HepG2 (cell line): ENCODE measurements around the gene YEATS4. TPM values are rescaled to one million over a fixed set of nuclear protein-coding genes. Genes with fewer than 3 reads are reported as not detected.

Experiments
- ATAC-seq: fragments of 200-7000 bp; cut with Tn5 transposase; 3 replicates; pipeline ENCODE4 v1.9.1; 2020; ENCODE audit warnings: mild to moderate bottlenecking, moderate library complexity
- BruUV-seq: library from RNA; stranded (reverse); fragments of 400-500 nt; replicated peaks from 2 replicates; lab custom pipeline; 2021; lab: Mats Ljungman, UMichigan
- CTCF ChIA-PET: fragments of 300-600 bp; formaldehyde crosslinking; extraction: SDS; loops from one replicate; lab custom pipeline; 2021; ENCODE audit warnings: low total read pairs, inconsistent platforms, low intra/inter-chr PET ratio; lab: Yijun Ruan, JAX
- POLR2A ChIA-PET: fragments of 350-600 bp; sonication (Branson Sonifier 250); formaldehyde crosslinking; loops from one replicate; lab custom pipeline; 2020; ENCODE audit warnings: antibody characterized with exemption, inconsistent platforms; lab: Yijun Ruan, JAX
- DNase-seq: peaks from one replicate; pipeline ENCODE4 v3.0.0-alpha.2; 2015; ENCODE audit warnings: low spot score
- FAIRE-seq: peaks from 3 replicates; lab custom pipeline; 2011; peaks lifted over from hg19 to GRCh38; lab: Jason Lieb, UNC
- H2AFZ ChIP-seq: one replicate; pipeline ENCODE4 v1.6.1; 2011; ENCODE audit warnings: low read length, inconsistent platforms
- H3K27ac ChIP-seq: fragments of 300-600 bp; 3 replicates; pipeline ENCODE4 v1.8.0; 2011; ENCODE audit warnings: mixed run types, mild to moderate bottlenecking, mixed read lengths, low read length, inconsistent platforms; ENCODE audit not compliant: insufficient read depth; ENCODE audit errors: extremely low read length
- H3K27me3 ChIP-seq, 2 experiments: fragments of 200-600 bp in 1 of 2; 2 replicates in 1 of 2; 3 replicates in 1 of 2; pipeline versions ENCODE4 v1.6.0 to v1.8.0; 2011; ENCODE audit warnings: low read length in 2 of 2, mild to moderate bottlenecking in 2 of 2, moderate library complexity in 2 of 2, inconsistent platforms in 1 of 2; ENCODE audit not compliant: insufficient read depth in 2 of 2, control insufficient read depth in 1 of 2
- H3K36me3 ChIP-seq, 2 experiments: fragments of 200-600 bp in 1 of 2; replicated peaks in 1 of 2; 2 replicates in 1 of 2; 3 replicates in 1 of 2; pipeline versions ENCODE4 v1.5.1 to v1.8.0; 2011; ENCODE audit warnings: low read length in 2 of 2, inconsistent platforms in 1 of 2; ENCODE audit not compliant: insufficient read depth in 2 of 2, control insufficient read depth in 1 of 2
- H3K4me1 ChIP-seq: 2 replicates; pipeline ENCODE4 v1.5.1; 2012; ENCODE audit warnings: low read length, inconsistent platforms; ENCODE audit not compliant: insufficient read depth
- H3K4me2 ChIP-seq: 2 replicates; pipeline ENCODE4 v1.6.0; 2011; ENCODE audit warnings: low read depth, low read length, inconsistent platforms
- H3K4me3 ChIP-seq, 3 experiments: fragments of 200-600 bp in 1 of 3; sonication (generic), shearing (Covaris generic) in 1 of 3; replicated peaks in 1 of 3; 2 replicates each; pipeline ENCODE4 v1.5.1; 2011 to 2016; ENCODE audit warnings: low read length in 3 of 3, inconsistent platforms in 2 of 3, low read depth in 2 of 3, mild to moderate bottlenecking in 2 of 3, control low read depth in 1 of 3, mixed read lengths in 1 of 3; ENCODE audit not compliant: insufficient read depth in 1 of 3
- H3K79me2 ChIP-seq: one replicate; pipeline ENCODE4 v1.6.1; 2011; ENCODE audit warnings: low read length, inconsistent platforms; ENCODE audit not compliant: insufficient read depth
- H3K9ac ChIP-seq: 2 replicates; pipeline ENCODE4 v1.6.0; 2011; ENCODE audit warnings: mild to moderate bottlenecking, low read depth, low read length, inconsistent platforms; ENCODE audit not compliant: insufficient read depth
- H3K9me3 ChIP-seq: 2 replicates; pipeline ENCODE4 v1.5.1; 2012; ENCODE audit warnings: mild to moderate bottlenecking, low read length
- H4K20me1 ChIP-seq: 2 replicates; pipeline ENCODE4 v1.6.0; 2011; ENCODE audit warnings: inconsistent platforms, mild to moderate bottlenecking, low read length, moderate library complexity; ENCODE audit not compliant: insufficient read depth
- GATA4 ChIP-seq: sonication (generic); IDR thresholded peaks from 2 replicates; pipeline ENCODE4 v1.6.1; 2016; ENCODE audit warnings: antibody characterized with exemption, low read depth, borderline replicate concordance
- RNF2 ChIP-seq: fragments of 450-650 bp; conservative IDR thresholded peaks from 2 replicates; pipeline ENCODE4 v1.6.1; 2016; ENCODE audit warnings: low read depth
- SMAD1 ChIP-seq: sonication (generic); formaldehyde crosslinking; IDR thresholded peaks from 2 replicates; pipeline ENCODE4 v1.4.0; 2020; ENCODE audit warnings: missing genetic modification reagents, low read depth, mild to moderate bottlenecking, borderline replicate concordance
- ZFP82 ChIP-seq: sonication (generic); formaldehyde crosslinking; IDR thresholded peaks from 2 replicates; pipeline ENCODE4 v1.5.1; 2020; ENCODE audit warnings: mild to moderate bottlenecking, missing genetic modification reagents, borderline replicate concordance
- WGBS: methylation state at CpG from one replicate; pipeline ENCODE4 v1.1.6; 2017; ENCODE audit warnings: low lambda C conversion rate; 5-methylcytosine and 5-hydroxymethylcytosine counted together
- in situ Hi-C: cut with HindIII; loops from 2 replicates; pipeline ENCODE4 v1.10.0; 2017; ENCODE audit warnings: low pct_unique_long_range_greater_than_20kb; ENCODE audit not compliant: extremely low pct_ligation_motif_present
- intact Hi-C: fragments of 100-400 bp; cut with micrococcal nuclease; formaldehyde crosslinking; loops from one replicate; pipeline ENCODE4 v1.10.0; 2022; ENCODE audit not compliant: unreplicated experiment
- polyA plus RNA-seq, 8 experiments: library from polyadenylated mRNA; depleted of rRNA in 3 of 8; stranded (reverse) in 7 of 8; unstranded in 1 of 8; fragments of >200 nt; fragmentation: Illumina TruSeq in 4 of 8; extraction: Trizol in 4 of 8; gene quantifications; 2 replicates each; pipeline versions ENCODE4 v1.2.1 to v1.2.3, GENCODE V29; 2011 to 2016; ENCODE audit warnings: low read depth in 4 of 8, missing spikeins in 1 of 8, mixed read lengths in 1 of 8; ENCODE audit not compliant: insufficient read depth in 1 of 8
- total RNA-seq, 5 experiments: library from RNA; depleted of rRNA; stranded (reverse); fragments of >200 nt; fragmentation: Illumina TruSeq; extraction: Trizol; gene quantifications; 2 replicates each; pipeline ENCODE4 v1.2.3, GENCODE V29; 2016; ENCODE audit warnings: low read depth in 1 of 5
- TF ChIP-seq, protein P1 (sequence below): sonication (generic); formaldehyde crosslinking; IDR thresholded peaks from 2 replicates; pipeline ENCODE4 v1.4.0; 2020; ENCODE audit warnings: low read depth, mild to moderate bottlenecking, missing genetic modification reagents
- TF ChIP-seq, protein P2 (sequence below): sonication (generic); formaldehyde crosslinking; IDR thresholded peaks from 2 replicates; pipeline ENCODE4 v1.8.1; 2022; ENCODE audit warnings: mild to moderate bottlenecking, missing genetic modification reagents
- TF ChIP-seq, protein P3 (sequence below): sonication (generic); formaldehyde crosslinking; IDR thresholded peaks from 2 replicates; pipeline ENCODE4 v1.5.1; 2020; ENCODE audit warnings: missing genetic modification reagents, mild to moderate bottlenecking, borderline replicate concordance
- TF ChIP-seq, protein P4 (sequence below): sonication (generic); formaldehyde crosslinking; IDR thresholded peaks from 2 replicates; pipeline ENCODE4 v1.5.0; 2020; ENCODE audit warnings: missing genetic modification reagents, mild to moderate bottlenecking, borderline replicate concordance
- TF ChIP-seq, protein P5 (sequence below): sonication (generic); formaldehyde crosslinking; IDR thresholded peaks from 2 replicates; pipeline ENCODE4 v1.4.0; 2020; ENCODE audit warnings: missing genetic modification reagents

The YEATS4 gene
- total and polyA plus RNA-seq, 2 of the 13 experiments (the other 11 are each of a cell fraction or from before 2014, with no cell fraction given) = 16.8 to 45.0 TPM

DNA sequence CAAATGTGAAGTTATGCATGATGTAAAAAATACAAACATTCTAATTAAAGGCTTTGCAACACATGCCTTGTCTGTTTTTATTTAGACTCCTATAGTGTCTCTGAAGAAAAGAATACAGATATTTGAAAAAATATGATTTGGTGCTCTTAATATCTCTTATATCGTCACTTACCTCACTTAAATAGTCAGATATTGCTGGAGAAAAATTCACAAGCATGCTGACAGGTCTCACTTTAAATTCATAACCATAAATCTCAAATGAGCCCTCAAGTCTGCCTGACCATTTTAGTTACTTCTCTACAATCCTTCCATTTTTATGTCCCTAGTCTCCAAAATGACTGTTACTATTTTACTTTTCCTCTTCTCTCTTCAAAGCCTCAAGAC lies 5.4 kb upstream of the YEATS4 start (continued):
- TF ChIP-seq, protein P1, sequence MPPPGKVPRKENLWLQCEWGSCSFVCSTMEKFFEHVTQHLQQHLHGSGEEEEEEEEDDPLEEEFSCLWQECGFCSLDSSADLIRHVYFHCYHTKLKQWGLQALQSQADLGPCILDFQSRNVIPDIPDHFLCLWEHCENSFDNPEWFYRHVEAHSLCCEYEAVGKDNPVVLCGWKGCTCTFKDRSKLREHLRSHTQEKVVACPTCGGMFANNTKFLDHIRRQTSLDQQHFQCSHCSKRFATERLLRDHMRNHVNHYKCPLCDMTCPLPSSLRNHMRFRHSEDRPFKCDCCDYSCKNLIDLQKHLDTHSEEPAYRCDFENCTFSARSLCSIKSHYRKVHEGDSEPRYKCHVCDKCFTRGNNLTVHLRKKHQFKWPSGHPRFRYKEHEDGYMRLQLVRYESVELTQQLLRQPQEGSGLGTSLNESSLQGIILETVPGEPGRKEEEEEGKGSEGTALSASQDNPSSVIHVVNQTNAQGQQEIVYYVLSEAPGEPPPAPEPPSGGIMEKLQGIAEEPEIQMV = no peak
- TF ChIP-seq, protein P2, sequence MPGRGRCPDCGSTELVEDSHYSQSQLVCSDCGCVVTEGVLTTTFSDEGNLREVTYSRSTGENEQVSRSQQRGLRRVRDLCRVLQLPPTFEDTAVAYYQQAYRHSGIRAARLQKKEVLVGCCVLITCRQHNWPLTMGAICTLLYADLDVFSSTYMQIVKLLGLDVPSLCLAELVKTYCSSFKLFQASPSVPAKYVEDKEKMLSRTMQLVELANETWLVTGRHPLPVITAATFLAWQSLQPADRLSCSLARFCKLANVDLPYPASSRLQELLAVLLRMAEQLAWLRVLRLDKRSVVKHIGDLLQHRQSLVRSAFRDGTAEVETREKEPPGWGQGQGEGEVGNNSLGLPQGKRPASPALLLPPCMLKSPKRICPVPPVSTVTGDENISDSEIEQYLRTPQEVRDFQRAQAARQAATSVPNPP (CRISPR knock-in tag) = no peak
- TF ChIP-seq GATA4 (no peak), ZFP82 (no peak)

DNA sequence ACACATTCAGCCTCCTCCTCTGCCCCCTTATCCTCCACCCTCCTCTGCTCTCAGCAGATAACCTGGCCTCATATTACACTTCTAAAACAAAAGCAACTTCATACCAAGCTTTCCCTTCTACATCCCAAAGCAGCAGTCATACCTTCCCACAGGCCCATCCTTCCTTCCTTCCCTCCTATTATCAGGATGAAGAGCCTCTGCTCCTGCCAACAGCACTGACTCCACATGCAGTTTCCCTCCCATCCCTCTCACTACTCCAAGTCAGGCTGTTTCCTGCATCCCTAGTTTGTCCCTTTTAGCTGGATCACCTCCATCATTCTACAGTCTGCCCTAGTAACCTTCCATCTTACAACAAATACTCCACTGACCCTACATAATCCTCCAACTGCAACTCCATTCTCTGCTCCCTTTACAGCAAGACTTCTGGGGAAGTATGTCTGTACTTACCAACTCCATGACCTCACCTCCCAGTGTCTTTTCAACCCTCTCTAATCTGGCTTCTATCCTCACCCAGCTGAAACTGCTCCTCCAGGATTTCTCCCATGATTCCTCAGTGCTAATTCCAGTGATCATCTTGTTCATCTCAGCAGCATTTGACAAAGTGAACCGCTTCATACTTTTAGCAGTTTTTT lies 4.9 kb upstream of the YEATS4 start:
- DNase-seq (peak; percentile 49), ATAC-seq (peak; percentile 65), FAIRE-seq (no peak)
- H3K4me3 ChIP-seq = no peak overlapping the region
- H3K36me3 ChIP-seq = peaks cover 0 to 16% of the 10 kb centered on the region in 2 experiments; a peak in 2 of 5 replicates
- H3K27me3 ChIP-seq = no peaks in the 10 kb centered on the region; a peak in 1 of 5 replicates
- no peak overlapping the region for H3K9ac ChIP-seq
- no peak overlapping the region for H3K4me2 ChIP-seq
- in situ Hi-C loops = loop anchor here (10.0 kb wide), 1 partner anchor 60 kb away; no protein-coding TSS in a partner anchor
- POLR2A ChIA-PET = interaction anchor here (1.0 to 1.4 kb wide), 2 partner anchors 12 to 22 kb away, joined by 3 to 16 read pairs; no protein-coding TSS in a partner anchor
- peaks cover 21% of the 10 kb centered on the region for H4K20me1 ChIP-seq
- WGBS = 86% methylated on average over 1 of the region's 1 CpG
- peaks cover 50% of the 10 kb centered on the region for H3K4me1 ChIP-seq
- intact Hi-C loops = loop anchor here (5.0 kb wide), 1 partner anchor 233 kb away; the partner anchor contains the start of gene CCT2
- H3K27ac ChIP-seq = peak overlapping the region; percentile 37
- H3K9me3 ChIP-seq = no peaks in the 10 kb centered on the region
- no TSS peak for BruUV-seq
- no peak overlapping the region for H2AFZ ChIP-seq
- CTCF ChIA-PET = no interaction called here
- peaks cover 23% of the 10 kb centered on the region for H3K79me2 ChIP-seq
- TF ChIP-seq, protein P3, sequence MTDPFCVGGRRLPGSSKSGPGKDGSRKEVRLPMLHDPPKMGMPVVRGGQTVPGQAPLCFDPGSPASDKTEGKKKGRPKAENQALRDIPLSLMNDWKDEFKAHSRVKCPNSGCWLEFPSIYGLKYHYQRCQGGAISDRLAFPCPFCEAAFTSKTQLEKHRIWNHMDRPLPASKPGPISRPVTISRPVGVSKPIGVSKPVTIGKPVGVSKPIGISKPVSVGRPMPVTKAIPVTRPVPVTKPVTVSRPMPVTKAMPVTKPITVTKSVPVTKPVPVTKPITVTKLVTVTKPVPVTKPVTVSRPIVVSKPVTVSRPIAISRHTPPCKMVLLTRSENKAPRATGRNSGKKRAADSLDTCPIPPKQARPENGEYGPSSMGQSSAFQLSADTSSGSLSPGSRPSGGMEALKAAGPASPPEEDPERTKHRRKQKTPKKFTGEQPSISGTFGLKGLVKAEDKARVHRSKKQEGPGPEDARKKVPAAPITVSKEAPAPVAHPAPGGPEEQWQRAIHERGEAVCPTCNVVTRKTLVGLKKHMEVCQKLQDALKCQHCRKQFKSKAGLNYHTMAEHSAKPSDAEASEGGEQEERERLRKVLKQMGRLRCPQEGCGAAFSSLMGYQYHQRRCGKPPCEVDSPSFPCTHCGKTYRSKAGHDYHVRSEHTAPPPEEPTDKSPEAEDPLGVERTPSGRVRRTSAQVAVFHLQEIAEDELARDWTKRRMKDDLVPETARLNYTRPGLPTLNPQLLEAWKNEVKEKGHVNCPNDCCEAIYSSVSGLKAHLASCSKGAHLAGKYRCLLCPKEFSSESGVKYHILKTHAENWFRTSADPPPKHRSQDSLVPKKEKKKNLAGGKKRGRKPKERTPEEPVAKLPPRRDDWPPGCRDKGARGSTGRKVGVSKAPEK (CRISPR knock-in tag) = no peak
- TF ChIP-seq, protein P4, sequence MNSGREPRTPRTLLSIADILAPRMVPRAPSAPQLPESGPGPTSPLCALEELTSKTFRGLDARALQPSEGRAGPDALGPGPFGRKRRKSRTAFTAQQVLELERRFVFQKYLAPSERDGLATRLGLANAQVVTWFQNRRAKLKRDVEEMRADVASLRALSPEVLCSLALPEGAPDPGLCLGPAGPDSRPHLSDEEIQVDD (CRISPR knock-in tag) = no peak
- TF ChIP-seq, protein P5, sequence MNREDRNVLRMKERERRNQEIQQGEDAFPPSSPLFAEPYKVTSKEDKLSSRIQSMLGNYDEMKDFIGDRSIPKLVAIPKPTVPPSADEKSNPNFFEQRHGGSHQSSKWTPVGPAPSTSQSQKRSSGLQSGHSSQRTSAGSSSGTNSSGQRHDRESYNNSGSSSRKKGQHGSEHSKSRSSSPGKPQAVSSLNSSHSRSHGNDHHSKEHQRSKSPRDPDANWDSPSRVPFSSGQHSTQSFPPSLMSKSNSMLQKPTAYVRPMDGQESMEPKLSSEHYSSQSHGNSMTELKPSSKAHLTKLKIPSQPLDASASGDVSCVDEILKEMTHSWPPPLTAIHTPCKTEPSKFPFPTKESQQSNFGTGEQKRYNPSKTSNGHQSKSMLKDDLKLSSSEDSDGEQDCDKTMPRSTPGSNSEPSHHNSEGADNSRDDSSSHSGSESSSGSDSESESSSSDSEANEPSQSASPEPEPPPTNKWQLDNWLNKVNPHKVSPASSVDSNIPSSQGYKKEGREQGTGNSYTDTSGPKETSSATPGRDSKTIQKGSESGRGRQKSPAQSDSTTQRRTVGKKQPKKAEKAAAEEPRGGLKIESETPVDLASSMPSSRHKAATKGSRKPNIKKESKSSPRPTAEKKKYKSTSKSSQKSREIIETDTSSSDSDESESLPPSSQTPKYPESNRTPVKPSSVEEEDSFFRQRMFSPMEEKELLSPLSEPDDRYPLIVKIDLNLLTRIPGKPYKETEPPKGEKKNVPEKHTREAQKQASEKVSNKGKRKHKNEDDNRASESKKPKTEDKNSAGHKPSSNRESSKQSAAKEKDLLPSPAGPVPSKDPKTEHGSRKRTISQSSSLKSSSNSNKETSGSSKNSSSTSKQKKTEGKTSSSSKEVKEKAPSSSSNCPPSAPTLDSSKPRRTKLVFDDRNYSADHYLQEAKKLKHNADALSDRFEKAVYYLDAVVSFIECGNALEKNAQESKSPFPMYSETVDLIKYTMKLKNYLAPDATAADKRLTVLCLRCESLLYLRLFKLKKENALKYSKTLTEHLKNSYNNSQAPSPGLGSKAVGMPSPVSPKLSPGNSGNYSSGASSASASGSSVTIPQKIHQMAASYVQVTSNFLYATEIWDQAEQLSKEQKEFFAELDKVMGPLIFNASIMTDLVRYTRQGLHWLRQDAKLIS (CRISPR knock-in tag) = peak; percentile 99
- TF ChIP-seq SMAD1 (CRISPR knock-in tag) (0 out of 2 replicates have a peak, but pooled peaks have one; percentile 44), RNF2 (no peak)
